SH-SY5Y (cell line): Measurements from ENCODE around the gene GPR141.

Experiments
- GATA2 ChIP-seq: IDR thresholded peaks from 2 replicates; pipeline ENCODE4 v1.6.1; 2011; ENCODE audit warnings: mild to moderate bottlenecking, low read depth, low read length
- GATA3 ChIP-seq: IDR thresholded peaks from 2 replicates; pipeline ENCODE4 v1.6.1; 2011; ENCODE audit warnings: low read depth, mild to moderate bottlenecking, low read length, moderate library complexity

- TF ChIP-seq GATA2 (no peak), GATA3 (no peak)
Measured at GRCh38 chr7:37741776-37742175, 58.2 kb downstream of the GPR141 start.
